DND-41 (cell line): ENCODE data around the gene RBM19.

Source experiments
- ATAC-seq: fragments of 200-7000 bp; cut with Tn5 transposase; 3 replicates; pipeline ENCODE4 v1.9.1; 2021; ENCODE audit warnings: low read depth; ENCODE audit not compliant: insufficient read depth
- DNase-seq: peaks from one replicate; pipeline ENCODE4 v3.0.0-alpha.2; 2020
- H2AFZ ChIP-seq: 2 replicates; pipeline ENCODE4 v1.6.0; 2012; ENCODE audit warnings: low read depth, low read length
- H3K27ac ChIP-seq: 2 replicates; pipeline ENCODE4 v1.5.1; 2012; ENCODE audit warnings: low read length, inconsistent platforms
- H3K27me3 ChIP-seq: fragments of 200-600 bp; sonication (generic); 2 replicates; pipeline ENCODE4 v1.6.0; 2012; ENCODE audit warnings: low read length, mild to moderate bottlenecking, inconsistent platforms; ENCODE audit not compliant: insufficient read depth, poor library complexity
- H3K36me3 ChIP-seq: 2 replicates; pipeline ENCODE4 v1.5.1; 2012; ENCODE audit warnings: low read length, inconsistent platforms; ENCODE audit not compliant: insufficient read depth
- H3K4me1 ChIP-seq: 2 replicates; pipeline ENCODE4 v1.5.1; 2012; ENCODE audit warnings: mild to moderate bottlenecking, low read length; ENCODE audit not compliant: insufficient read depth
- H3K4me2 ChIP-seq: 2 replicates; pipeline ENCODE4 v1.6.0; 2012; ENCODE audit warnings: mild to moderate bottlenecking, moderate library complexity, low read length, inconsistent platforms; ENCODE audit not compliant: insufficient read depth
- H3K4me3 ChIP-seq, 2 experiments: fragments of 200-600 bp in 1 of 2; shearing (Covaris generic) in 1 of 2; 2 replicates each; pipeline ENCODE4 v1.5.1; 2012 to 2016; ENCODE audit warnings: inconsistent platforms in 2 of 2, low read length in 2 of 2, mild to moderate bottlenecking in 2 of 2, low read depth in 1 of 2, moderate library complexity in 1 of 2
- H3K79me2 ChIP-seq: 2 replicates; pipeline ENCODE4 v1.6.0; 2012; ENCODE audit warnings: low read length, inconsistent platforms; ENCODE audit not compliant: insufficient read depth
- H3K9ac ChIP-seq: 2 replicates; pipeline ENCODE4 v1.6.0; 2012; ENCODE audit warnings: low read depth, mild to moderate bottlenecking, inconsistent platforms, low read length, moderate library complexity
- H3K9me3 ChIP-seq: 2 replicates; pipeline ENCODE4 v1.5.1; 2012; ENCODE audit warnings: low read length, moderate library complexity, mild to moderate bottlenecking, inconsistent platforms; ENCODE audit not compliant: insufficient read depth, severe bottlenecking
- H4K20me1 ChIP-seq: 2 replicates; pipeline ENCODE4 v1.6.0; 2012; ENCODE audit warnings: low read length; ENCODE audit not compliant: insufficient read depth
- EZH2 ChIP-seq: IDR thresholded peaks from 3 replicates; pipeline ENCODE4 v1.6.1; 2012; ENCODE audit warnings: borderline replicate concordance, low read depth, mild to moderate bottlenecking, moderate library complexity, low read length, inconsistent platforms; ENCODE audit not compliant: severe bottlenecking
- TF ChIP-seq, protein P1 (sequence below): IDR thresholded peaks from 2 replicates; pipeline ENCODE4 v1.5.1; 2012; ENCODE audit warnings: borderline replicate concordance, low read length, moderate library complexity, mild to moderate bottlenecking; ENCODE audit not compliant: poor library complexity, severe bottlenecking; ENCODE audit errors: extremely low read depth

Gene RBM19

DNA sequence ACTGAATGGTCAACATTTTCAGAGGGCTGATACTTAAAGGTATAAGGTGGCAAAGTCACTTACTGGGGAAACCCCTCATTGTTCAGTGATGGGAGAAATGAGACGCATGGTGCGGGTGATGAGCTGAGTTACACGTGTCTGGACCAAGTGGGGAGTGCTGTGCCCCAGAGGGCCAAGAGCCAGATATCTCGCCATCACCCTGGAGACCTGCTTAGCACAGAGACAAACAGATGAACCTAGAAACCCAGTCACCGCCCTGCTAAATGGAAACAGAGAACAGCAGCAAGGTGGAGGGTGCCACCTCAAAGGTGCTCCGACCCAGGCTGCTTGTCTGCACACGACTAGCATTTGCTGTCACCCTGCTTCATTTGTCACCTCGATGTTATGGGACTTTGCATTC lies 92.4 kb downstream of the RBM19 start:
- no peak overlapping the region for H3K9ac ChIP-seq
- ATAC-seq (no peak), DNase-seq (no peak)
- H3K36me3 ChIP-seq: peaks cover 13% of the 10 kb centered on the region
- no peaks in the 10 kb centered on the region for H3K4me1 ChIP-seq
- no peak overlapping the region for H3K4me2 ChIP-seq
- no peaks in the 10 kb centered on the region for H3K9me3 ChIP-seq
- no peaks in the 10 kb centered on the region for H3K79me2 ChIP-seq
- peaks cover 8% of the 10 kb centered on the region; the same call in 1 of the 2 replicates for H4K20me1 ChIP-seq
- no peak overlapping the region for H2AFZ ChIP-seq
- no peak overlapping the region for H3K27ac ChIP-seq
- H3K4me3 ChIP-seq: no peak overlapping the region
- TF ChIP-seq, protein P1, sequence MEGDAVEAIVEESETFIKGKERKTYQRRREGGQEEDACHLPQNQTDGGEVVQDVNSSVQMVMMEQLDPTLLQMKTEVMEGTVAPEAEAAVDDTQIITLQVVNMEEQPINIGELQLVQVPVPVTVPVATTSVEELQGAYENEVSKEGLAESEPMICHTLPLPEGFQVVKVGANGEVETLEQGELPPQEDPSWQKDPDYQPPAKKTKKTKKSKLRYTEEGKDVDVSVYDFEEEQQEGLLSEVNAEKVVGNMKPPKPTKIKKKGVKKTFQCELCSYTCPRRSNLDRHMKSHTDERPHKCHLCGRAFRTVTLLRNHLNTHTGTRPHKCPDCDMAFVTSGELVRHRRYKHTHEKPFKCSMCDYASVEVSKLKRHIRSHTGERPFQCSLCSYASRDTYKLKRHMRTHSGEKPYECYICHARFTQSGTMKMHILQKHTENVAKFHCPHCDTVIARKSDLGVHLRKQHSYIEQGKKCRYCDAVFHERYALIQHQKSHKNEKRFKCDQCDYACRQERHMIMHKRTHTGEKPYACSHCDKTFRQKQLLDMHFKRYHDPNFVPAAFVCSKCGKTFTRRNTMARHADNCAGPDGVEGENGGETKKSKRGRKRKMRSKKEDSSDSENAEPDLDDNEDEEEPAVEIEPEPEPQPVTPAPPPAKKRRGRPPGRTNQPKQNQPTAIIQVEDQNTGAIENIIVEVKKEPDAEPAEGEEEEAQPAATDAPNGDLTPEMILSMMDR: no peak
- TF ChIP-seq EZH2: no peak
- H3K27me3 ChIP-seq: no peaks in the 10 kb centered on the region

- Histone ChIP-seq H3K36me3 (peaks cover 9% of the 10 kb centered on the region), H3K27me3 (no peaks in the 10 kb centered on the region), H3K4me3 (no peak overlapping the region), H3K4me1 (no peaks in the 10 kb centered on the region), H3K4me2 (no peak overlapping the region), H3K27ac (no peak overlapping the region), H3K79me2 (no peaks in the 10 kb centered on the region), H2AFZ (no peak overlapping the region), H3K9ac (no peak overlapping the region), H3K9me3 (no peaks in the 10 kb centered on the region), H4K20me1 (peaks cover 6% of the 10 kb centered on the region; the same call in 1 of the 2 replicates)
- TF ChIP-seq, protein P1: no peak
- no peak for TF ChIP-seq EZH2
- ATAC-seq: no peak
- DNase-seq: no peak
These were observed 95.2 kb downstream of the RBM19 start for GRCh38 chr12:113870890-113871289.

DNA sequence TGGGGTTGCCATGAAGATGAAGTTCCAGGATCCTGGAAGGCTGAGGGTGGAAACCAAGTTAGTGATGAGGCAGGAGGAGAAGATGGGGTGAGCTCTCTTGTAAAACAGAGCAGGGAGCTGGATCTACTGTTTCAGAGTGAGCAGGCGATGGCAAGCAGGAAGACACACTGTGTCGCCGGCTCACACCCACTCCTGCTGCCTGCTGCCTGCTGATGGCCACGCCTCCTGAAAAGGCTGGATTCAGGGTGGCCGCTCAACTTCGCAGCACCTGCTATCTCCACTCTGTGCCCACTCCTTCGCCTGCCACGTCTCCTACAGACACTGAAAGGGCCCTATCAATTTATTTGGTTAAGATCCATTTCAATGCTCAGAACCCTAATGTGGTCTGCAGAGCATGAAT lies 96.1 kb downstream of the RBM19 start:
- Histone ChIP-seq H3K9ac (no peak overlapping the region), H2AFZ (no peak overlapping the region), H3K79me2 (no peaks in the 10 kb centered on the region), H3K4me3 (no peak overlapping the region), H3K27ac (no peak overlapping the region), H3K36me3 (peaks cover 9% of the 10 kb centered on the region), H3K4me1 (no peaks in the 10 kb centered on the region), H3K27me3 (no peaks in the 10 kb centered on the region), H3K9me3 (no peaks in the 10 kb centered on the region), H3K4me2 (no peak overlapping the region), H4K20me1 (peaks cover 6% of the 10 kb centered on the region; the same call in 1 of the 2 replicates)
- ATAC-seq: no peak
- DNase-seq: no peak
- TF ChIP-seq EZH2: no peak
- TF ChIP-seq, protein P1: no peak

DNA sequence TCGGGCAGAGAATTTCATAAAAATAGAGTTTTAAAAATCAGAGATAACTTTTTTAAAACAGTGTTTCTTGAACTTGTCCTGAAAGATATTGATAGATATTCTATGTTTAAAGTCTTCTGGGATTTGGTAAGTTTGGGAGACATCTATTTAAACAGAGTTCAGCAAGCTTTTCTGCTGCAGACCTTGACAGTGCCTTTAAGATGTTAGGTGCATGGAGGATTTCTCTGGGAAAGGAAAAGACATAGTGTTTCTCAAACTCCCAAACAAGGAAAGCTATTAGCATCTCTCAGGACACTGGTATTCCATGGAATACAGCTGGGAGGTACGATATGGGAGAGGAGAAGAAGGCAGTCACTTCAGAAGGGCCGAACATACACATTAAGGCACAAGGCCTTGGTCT lies 97.8 kb downstream of the RBM19 start:
- Histone ChIP-seq H3K9me3 (no peaks in the 10 kb centered on the region), H4K20me1 (peaks cover 18% of the 10 kb centered on the region), H3K27ac (no peak overlapping the region), H3K4me1 (peaks cover 7% of the 10 kb centered on the region), H3K4me3 (no peak overlapping the region), H3K9ac (no peak overlapping the region), H2AFZ (no peak overlapping the region), H3K4me2 (no peak overlapping the region), H3K27me3 (no peaks in the 10 kb centered on the region), H3K36me3 (0 out of 2 replicates have a peak, but pooled peaks cover 5% of the 10 kb centered on the region), H3K79me2 (no peaks in the 10 kb centered on the region)
- no peak for ATAC-seq
- TF ChIP-seq, protein P1: no peak
- no peak for TF ChIP-seq EZH2
- no peak for DNase-seq
